Fibroblast of villous mesenchyme (primary cell): Measurements from ENCODE around the gene FTHL17. TPM values are rescaled to one million over a fixed set of nuclear protein-coding genes. Genes with fewer than 3 reads are reported as not detected.

Experiments
- DNase-seq: peaks from one replicate; pipeline ENCODE4 v3.0.0-alpha.2; 2010; ENCODE audit warnings: low read depth
- H3K4me3 ChIP-seq: 2 replicates; pipeline ENCODE4 v1.5.1; 2011; ENCODE audit warnings: low read depth, mild to moderate bottlenecking, low read length
- CTCF ChIP-seq: IDR thresholded peaks from 2 replicates; pipeline ENCODE4 v1.5.1; 2012; ENCODE audit warnings: low read depth, mild to moderate bottlenecking, low read length; ENCODE audit not compliant: insufficient read depth
- total RNA-seq: library from RNA; depleted of rRNA; stranded (reverse); fragments of >200 nt; gene quantifications from 2 replicates; pipeline ENCODE4 v1.2.3, GENCODE V29; 2012

FTHL17 gene
- total RNA-seq, 1 donor = not detected

DNA sequence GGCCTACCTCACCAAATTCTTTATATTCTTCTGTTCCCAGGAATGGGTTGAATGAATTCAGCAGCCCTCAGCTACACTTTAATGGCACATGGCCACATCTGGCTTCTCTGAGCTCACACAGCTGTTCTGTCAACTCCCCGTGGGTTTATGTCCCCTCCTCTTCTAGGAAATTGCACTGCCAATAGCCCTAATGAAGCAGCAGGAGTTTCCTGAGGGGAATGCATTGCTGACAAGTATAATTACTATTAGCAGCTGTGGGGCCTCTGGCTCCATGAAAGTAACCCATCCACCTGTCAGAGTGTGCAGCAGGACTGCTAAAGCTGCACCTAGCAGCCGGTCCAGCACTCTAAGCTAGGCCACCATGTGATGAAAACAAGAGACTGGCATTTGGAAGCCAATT, 50.3 kb downstream of the FTHL17 start:
- no peak overlapping the region for H3K4me3 ChIP-seq
- no peak for TF ChIP-seq CTCF
- DNase-seq = no peak

Other genes starting within 250 kb of the FTHL17 start
- 11.3 and 16.8 TPM in 2 replicates for gene TAB3, start 182.8 kb downstream of the FTHL17 start, total RNA-seq